ENCODE measurements around the gene TRIM60.
"Not testable (repeated sequence)": the region's sequence is repeated elsewhere in the genome, so short reads cannot be mapped to it uniquely, and the experiment has no call there.

- TF ChIP-seq CTCF, POLR2A (IDR thresholded peaks at IDR 0.05): not testable (repeated sequence)
Measured at GRCh38 chr4:164996123-164996522, 35.7 kb upstream of the TRIM60 start.

Data from heart left ventricle (tissue), 13 donors.